ENCODE results near the gene EFCAB7.

GRCh38 chr1:63615768-63616420, 92.6 kb downstream of the EFCAB7 start:
- TF ChIP-seq, protein P1, sequence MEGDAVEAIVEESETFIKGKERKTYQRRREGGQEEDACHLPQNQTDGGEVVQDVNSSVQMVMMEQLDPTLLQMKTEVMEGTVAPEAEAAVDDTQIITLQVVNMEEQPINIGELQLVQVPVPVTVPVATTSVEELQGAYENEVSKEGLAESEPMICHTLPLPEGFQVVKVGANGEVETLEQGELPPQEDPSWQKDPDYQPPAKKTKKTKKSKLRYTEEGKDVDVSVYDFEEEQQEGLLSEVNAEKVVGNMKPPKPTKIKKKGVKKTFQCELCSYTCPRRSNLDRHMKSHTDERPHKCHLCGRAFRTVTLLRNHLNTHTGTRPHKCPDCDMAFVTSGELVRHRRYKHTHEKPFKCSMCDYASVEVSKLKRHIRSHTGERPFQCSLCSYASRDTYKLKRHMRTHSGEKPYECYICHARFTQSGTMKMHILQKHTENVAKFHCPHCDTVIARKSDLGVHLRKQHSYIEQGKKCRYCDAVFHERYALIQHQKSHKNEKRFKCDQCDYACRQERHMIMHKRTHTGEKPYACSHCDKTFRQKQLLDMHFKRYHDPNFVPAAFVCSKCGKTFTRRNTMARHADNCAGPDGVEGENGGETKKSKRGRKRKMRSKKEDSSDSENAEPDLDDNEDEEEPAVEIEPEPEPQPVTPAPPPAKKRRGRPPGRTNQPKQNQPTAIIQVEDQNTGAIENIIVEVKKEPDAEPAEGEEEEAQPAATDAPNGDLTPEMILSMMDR (conservative IDR thresholded peaks at IDR 0.05; ENCODE audit: low read depth, low read length): peak; percentile 88
- no peak for TF ChIP-seq EZH2phosphoT487 (IDR thresholded peaks at IDR 0.05; ENCODE audit: borderline replicate concordance, low read length)
- no peak for TF ChIP-seq EZH2 (IDR thresholded peaks at IDR 0.05; ENCODE audit: low read length, unreplicated experiment)

All from PC-3 (cell line).